ENCODE data around the gene NKAIN4.

Gene NKAIN4

DNA sequence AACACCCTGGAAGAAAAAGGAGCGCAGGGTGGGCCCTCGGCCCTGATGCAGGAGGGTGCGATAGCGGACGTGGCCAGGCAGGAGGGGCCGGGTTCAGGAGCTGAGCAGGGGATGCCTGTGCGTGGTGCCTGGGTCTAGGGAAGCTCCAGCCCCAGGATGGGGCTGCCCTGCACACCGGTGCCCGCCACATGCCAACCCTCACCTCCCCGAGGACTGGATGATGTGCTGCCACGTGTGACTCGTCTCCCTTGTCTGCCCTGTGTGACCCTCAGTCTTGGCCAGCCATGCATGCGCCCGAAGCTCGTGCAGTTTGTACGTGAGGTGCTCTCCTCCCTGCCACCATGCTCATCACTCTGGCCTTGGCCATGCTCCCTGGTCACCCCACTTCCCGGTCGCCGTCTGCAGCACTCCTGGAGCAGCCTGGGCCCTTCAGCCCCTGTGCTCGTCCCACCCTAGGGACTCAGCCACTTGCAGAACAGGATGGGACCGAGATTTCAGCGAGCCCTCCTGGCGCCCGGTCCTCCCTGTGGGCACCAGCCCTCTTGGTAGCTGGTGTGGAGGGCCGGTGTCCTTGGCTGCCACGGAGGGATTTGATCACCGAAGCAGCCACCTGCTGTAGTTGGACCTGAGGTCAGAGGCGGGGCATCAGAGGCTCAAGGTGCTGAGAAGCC, 34.5 kb upstream of the NKAIN4 start:
- no peak for DNase-seq (ENCODE audit: low spot score)

DNA sequence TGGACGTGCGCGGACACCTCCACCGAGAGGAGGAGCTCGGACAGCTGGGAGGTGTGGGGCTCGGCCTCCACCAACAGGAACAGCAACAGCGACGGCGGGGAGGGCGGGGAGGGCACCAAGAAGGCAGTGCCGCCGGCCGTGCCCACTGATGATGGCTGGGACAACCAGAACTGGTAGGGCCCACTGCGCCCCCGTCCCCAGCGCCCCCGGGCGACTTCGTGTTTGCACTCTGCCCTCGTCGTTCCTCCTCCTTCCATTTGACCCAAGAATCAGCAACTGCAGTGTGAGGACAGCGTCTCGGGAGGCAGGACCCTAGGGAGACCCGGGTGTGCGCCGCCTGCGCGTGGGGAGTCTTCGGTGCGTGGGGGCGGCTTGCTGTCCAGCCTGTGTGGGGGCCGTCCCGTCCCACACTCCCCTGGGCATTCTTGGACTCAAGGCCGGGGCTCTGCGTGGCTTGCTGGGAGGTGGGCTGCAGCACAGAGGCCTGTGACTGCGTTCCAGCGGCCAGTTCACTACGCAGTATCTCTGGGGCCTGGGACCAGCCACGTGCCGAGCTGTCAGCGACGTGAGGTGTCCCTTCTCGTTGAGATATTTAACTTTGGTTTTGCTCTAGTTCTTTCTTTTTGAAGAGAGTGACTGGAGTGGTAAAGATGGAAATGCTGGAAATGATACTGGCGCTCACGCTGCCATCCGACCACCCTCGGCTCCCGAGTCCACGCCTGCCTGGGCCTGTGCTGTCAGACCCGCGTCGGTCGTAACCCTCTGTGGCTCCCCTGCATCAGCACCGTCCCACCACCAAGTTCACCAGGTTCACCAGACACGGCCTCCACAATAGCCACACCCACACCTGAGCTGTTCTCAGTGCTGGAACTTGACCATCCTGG, 33.7 kb upstream of the NKAIN4 start:
- DNase-seq (ENCODE audit: low spot score) = no peak

GRCh38 chr20:63286781-63287696, 32.8 kb upstream of the NKAIN4 start:
- DNase-seq (ENCODE audit: low spot score) = no peak

- DNase-seq (ENCODE audit: low spot score) = no peak
These were observed 31.7 kb upstream of the NKAIN4 start for GRCh38 chr20:63285636-63286615.

GRCh38 chr20:63284981-63285524, 30.8 kb upstream of the NKAIN4 start:
- no peak for DNase-seq (ENCODE audit: low spot score)

DNA sequence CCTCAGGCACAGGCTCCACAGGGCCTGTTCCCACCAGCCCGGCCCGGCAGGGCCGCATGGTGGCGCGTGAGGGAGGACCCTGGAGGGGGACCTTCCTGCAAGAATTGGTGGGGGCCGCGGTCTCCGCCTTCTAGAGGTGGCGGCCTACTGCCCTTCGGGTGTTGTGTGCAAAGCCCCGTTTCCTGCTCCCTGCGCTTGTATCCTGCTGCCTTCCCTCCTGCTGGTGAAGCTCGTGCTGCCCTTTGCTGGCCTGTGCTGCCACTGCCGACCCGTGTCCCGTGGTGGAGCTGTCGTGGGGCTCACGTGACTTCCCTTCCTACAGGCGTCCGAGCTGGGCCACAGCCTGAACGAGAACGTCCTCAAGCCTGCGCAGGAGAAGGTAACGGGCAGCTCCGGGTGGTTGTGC, 30.3 kb upstream of the NKAIN4 start:
- DNase-seq (ENCODE audit: low spot score) = no peak

DNA sequence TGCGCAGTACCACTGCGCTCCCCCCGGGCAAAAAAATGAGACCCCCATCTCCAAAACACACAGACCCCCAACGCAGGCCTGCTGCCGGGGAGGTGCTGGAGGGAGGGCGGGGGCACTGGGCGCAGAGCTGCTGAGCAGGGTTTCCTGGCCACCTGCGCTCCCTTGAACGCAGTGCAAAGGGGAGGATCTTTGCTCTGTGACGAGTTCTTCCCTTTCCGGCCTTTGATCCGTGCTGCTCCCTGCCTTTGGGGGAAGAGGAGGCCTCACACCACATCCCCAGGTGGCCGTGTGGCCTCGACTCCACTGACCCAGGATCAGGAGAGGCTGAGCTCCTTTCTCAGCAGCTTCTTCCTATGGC, 29.8 kb upstream of the NKAIN4 start:
- no peak for DNase-seq (ENCODE audit: low spot score)

GRCh38 chr20:63283397-63284082, 29.3 kb upstream of the NKAIN4 start:
- no peak for DNase-seq (ENCODE audit: low spot score)

GRCh38 chr20:63282946-63283345, 28.7 kb upstream of the NKAIN4 start:
- no peak for DNase-seq (ENCODE audit: low spot score)

GRCh38 chr20:63281742-63282665, 27.7 kb upstream of the NKAIN4 start:
- no peak for DNase-seq (ENCODE audit: low spot score)

DNA sequence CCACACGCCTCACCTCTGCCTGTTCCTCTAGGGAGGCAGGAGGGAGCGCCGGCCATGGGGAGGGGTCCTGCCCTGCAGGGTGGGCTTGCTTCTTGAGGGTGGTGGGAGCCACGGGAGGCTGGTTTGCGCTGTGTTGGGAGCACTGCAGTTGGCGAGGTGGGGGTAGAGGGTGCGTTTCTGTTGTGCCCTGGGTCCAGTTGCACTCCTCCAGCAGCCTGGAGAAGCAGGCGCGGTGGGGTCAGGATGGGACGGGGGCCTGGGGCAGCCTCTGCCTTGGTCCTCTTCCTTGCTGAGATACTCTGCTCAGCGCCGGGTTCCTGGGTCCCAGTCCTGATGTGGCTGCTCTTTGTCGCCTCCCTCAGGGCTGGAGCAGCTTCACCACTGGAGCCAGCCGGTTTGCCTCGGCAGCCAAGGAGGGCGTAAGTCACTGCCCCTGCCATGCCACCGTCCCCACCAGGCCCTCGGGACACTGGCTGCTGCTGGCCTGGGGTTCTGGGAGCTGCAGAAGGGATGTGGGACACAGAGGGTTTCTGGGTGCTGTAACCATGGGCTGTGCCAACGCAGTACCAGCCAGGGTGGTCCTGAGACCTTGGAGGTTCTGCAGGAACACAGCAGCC, 26.8 kb upstream of the NKAIN4 start:
- no peak for DNase-seq (ENCODE audit: low spot score)

DNA sequence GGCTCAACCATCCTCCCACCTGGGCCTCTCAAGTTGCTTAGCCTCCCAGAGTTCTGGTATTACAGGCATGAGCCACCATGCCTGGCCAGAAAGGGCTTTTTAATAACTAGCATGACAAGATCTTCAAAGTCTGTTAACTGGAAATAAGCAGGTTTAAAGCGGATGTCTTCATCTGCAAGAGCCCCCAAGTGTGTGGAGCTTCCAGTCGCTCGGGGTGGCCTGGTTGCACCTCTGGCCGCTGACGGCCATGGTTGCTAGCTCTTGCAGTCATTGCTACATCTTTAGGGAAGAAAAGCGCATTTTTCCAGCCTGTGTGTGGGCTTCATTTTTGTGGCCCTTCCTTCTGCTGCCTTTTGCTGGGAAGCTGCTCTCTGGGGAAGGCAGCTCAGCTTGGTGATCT, 26.1 kb upstream of the NKAIN4 start:
- DNase-seq (ENCODE audit: low spot score) = no peak

DNA sequence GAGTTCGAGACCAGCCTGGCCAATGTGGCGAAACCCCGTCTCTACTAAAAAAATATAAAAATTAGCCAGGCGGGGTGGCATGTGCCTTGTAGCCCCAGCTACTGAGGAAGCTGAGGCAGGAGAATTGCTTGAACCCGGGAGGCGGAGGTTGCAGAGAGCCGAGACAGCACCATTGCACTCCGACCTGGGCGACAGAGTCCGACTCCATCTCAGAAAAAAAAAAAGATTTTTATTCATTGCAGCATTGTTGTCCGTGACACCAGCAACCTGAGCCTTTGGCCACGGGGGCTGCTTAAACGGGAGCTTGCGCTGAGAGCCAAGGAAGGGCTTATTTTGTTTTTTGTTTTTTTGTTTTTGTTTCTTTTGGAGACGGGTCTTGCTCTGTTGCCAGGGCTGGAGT, 25.7 kb upstream of the NKAIN4 start:
- DNase-seq (ENCODE audit: low spot score) = no peak

DNA sequence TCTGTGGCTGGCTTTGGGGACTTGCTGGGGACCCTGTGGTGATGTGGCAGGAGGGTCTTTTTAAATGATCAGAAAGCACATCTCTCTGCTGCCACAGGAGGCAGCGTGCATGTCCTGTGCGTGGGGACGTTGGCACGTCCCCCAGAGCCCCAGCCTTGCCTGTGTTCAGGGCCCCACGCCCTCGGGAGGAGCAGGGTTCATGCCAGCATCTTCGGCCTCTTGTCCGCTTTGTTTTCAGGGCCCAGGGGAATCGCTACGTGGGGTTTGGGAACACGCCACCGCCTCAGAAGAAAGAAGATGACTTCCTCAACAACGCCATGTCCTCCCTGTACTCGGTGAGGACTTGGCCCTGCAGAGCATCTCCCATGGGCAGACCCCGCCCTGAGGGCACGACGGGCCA, 24.4 kb upstream of the NKAIN4 start:
- DNase-seq (ENCODE audit: low spot score) = no peak

- no peak for DNase-seq (ENCODE audit: low spot score)
These were observed 23.4 kb upstream of the NKAIN4 start for GRCh38 chr20:63277466-63278272.

- no peak for DNase-seq (ENCODE audit: low spot score)
These were observed 22.7 kb upstream of the NKAIN4 start for GRCh38 chr20:63276956-63277355.

DNA sequence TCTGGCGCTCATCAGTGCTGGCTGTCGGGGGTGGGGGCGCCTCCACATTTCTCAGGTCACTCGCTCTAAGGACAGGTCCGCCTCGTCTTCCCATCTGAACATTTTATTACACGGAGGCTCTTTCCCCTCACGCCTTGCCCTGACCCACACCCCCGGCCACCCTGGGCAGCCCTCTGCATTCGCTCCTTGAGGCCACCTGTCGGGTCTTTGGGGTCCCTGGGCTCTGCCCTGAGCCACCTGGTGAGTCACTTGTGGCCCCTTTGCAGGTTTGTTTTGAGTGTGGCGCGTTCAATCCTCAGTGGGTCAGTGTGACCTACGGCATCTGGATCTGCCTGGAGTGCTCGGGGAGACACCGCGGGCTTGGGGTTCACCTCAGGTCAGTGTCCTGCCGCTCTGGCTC, 21.6 kb upstream of the NKAIN4 start:
- DNase-seq (ENCODE audit: low spot score) = no peak

All from SK-N-DZ (cell line).